Rectal smooth muscle tissue (tissue), 1 donor: ENCODE results near the gene MAGEA10.
"Not testable (repeated sequence)": the region's sequence is repeated elsewhere in the genome, so short reads cannot be mapped to it uniquely, and the experiment has no call there.

Source experiments
- H3K27ac ChIP-seq: one replicate; pipeline ENCODE4 v1.7.0; 2013; ENCODE audit warnings: low read depth, low read length, inconsistent platforms
- H3K27me3 ChIP-seq: one replicate; pipeline ENCODE4 v1.7.0; 2013; ENCODE audit warnings: low read length; ENCODE audit not compliant: control insufficient read depth, insufficient read depth
- H3K36me3 ChIP-seq: one replicate; pipeline ENCODE4 v1.7.0; 2013; ENCODE audit warnings: low read length; ENCODE audit not compliant: control insufficient read depth, insufficient read depth
- H3K4me1 ChIP-seq: one replicate; pipeline ENCODE4 v1.7.0; 2013; ENCODE audit warnings: low read length; ENCODE audit not compliant: control insufficient read depth, insufficient read depth
- H3K4me3 ChIP-seq: one replicate; pipeline ENCODE4 v1.7.0; 2013; ENCODE audit warnings: low read length
- H3K9ac ChIP-seq: one replicate; pipeline ENCODE4 v1.7.0; 2013; ENCODE audit warnings: low read length

Gene MAGEA10

DNA sequence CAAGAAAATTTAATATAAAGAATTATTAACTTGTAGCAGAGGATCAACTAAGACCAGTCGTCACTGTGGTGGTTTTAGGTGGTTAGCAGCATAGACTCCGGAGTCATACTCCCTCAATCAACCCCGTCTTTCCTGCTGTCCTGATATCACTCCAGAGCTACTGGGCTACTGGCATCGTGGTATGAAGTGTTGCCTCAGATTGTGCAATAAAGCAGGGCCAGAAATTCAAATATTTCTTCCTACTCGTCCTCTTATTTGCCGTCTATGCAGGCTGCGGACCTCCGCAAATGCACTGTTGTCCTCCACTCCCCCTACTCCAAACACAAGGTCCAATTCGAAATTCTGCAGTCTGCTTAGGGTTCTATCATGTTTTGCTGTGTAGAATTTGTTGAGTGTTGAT, 1.2 kb upstream of the MAGEA10 start:
- Histone ChIP-seq H3K4me1 (no peaks in the 10 kb centered on the region), H3K27ac (no peak overlapping the region), H3K9ac (no peak overlapping the region), H3K27me3 (no peaks in the 10 kb centered on the region), H3K36me3 (no peaks in the 10 kb centered on the region), H3K4me3 (no peak overlapping the region)

DNA sequence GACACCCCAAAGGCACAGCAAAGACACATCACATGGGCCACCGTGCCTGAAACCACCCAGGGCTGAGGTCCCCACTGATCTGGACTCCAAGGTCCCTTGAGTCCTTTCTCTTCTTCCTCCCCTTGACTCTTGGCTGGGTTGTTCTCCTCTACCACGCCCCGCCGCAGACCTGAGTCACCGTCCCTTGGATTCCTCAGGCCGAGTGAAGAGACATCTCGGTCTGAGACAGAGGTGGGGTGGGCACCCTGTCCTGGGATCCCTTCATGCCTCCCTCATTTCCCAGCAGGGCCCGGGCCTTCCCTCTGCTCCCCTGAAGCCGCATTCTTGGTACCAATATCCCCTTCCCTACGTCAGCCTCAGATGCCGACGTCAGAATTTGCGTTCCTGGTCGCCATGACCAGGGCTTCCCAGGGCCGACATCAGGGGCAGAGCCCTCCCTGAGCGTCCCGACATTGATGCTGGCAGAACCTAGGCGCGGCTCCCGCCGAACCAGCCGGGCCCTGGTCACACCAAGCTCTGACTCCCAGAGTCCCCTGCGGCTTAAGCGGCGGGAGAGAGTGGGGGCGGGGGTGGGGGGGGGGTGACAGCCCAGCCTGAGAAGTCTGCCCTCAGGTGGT, 498 bp downstream of the MAGEA10 start:
- Histone ChIP-seq H3K36me3 (no peaks in the 10 kb centered on the region), H3K4me3 (no peak overlapping the region), H3K4me1 (no peaks in the 10 kb centered on the region), H3K27me3 (no peaks in the 10 kb centered on the region), H3K27ac (no peak overlapping the region), H3K9ac (no peak overlapping the region)

DNA sequence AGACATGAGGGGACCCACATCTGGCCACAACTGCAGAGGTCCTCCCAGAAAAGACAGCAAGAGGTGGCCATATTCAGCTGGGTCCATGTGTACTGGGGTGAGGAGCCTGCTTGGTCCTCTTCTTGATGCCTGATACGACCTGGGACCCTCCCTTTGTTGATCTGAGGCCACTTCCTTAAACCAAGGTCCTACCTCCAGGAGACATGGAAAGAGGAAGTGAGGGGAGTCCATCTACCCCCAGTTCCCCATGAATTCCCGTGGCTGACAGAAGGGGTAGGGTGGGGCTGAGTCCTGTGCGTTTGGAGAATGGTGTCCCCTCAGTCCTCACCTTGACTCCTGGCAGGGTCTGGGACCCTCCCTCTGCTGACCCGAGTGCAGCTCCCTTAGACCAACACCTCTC, 2.1 kb downstream of the MAGEA10 start:
- H3K36me3 ChIP-seq = no peaks in the 10 kb centered on the region
- H3K4me3 ChIP-seq = no peak overlapping the region
- no peaks in the 10 kb centered on the region for H3K27me3 ChIP-seq
- H3K27ac ChIP-seq = no peak overlapping the region
- no peak overlapping the region for H3K9ac ChIP-seq
- H3K4me1 ChIP-seq = no peaks in the 10 kb centered on the region

DNA sequence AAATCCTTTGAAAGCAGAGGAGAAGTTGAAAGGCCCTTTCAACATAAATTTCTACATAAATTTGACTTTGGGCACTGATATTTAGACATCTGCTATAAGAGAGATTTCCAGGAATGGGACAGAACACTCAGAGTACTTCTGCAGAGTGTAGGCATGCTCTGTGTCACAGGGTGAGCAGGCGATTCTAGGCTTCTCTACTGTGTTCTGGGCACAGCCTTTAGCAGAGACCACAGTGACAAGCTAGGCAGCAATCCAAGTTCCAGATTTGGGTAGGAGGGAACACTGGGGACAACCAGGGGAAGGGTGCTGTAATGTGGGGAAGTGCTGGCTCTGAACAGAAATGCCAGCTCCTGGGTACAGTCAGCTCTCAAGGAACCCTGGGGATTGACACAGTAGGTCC, 6.9 kb downstream of the MAGEA10 start:
- Histone ChIP-seq H3K36me3 (no peaks in the 10 kb centered on the region), H3K9ac (no peak overlapping the region), H3K27ac (no peak overlapping the region), H3K27me3 (no peaks in the 10 kb centered on the region), H3K4me3 (no peak overlapping the region), H3K4me1 (no peaks in the 10 kb centered on the region)

DNA sequence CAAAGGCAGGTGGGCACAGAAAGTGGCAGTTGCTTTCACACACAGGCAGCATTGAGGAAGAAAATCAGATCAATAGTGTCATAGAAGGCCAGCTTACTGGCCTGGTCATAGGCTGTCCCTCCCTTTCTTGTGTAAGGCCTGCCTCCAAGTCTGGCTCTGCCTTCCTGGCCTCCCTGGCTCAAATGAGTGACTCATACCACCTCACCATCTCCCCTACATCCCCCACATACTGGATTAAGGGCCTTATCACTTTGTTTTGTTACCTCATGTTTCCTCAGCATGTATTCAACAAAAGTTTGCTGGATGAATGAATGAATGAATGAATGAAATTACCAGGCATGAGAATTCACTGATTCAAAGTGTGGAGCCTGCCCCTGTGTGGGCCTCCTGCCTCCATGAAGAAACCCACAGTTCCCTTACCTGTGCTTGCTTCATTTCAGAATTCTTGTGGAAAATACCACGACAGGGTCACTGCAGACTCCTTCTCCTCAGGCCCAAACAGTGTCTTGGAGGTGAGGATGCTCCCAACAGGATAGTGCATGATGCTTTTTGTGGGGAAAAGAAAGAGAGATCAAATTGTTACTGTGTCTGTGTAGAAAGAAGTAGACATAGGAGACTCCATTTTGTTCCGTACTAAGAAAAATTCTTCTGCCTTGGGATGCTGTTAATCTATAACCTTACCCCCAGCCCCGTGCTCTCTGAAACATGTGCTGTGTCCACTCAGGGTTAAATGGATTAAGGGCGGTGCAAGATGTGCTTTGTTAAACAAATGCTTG, 9.1 kb downstream of the MAGEA10 start:
- H3K9ac ChIP-seq, H3K36me3 ChIP-seq, H3K4me3 ChIP-seq, H3K4me1 ChIP-seq, H3K27me3 ChIP-seq, H3K27ac ChIP-seq: not testable (repeated sequence)

DNA sequence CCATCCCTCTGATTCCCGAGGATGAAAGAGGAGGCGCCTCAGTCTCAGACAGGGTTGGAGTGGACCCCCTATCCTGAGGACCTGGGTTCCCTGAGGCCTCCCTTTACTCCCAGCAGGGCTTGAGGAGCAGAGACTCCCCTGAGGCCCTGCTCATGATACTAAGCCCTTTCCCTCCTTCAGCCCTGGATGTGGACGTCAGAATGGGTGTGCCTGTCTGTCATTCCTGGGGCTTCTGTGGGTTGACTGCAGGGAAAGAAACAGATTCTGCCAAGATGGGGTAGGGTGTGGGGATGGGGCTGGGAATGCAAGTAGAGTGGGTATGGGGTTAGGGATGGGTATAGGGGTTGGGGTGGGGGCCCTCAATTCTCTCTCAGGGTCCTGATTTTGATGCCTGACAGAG, 21.1 kb downstream of the MAGEA10 start:
- no peak overlapping the region for H3K9ac ChIP-seq
- no peak overlapping the region for H3K27ac ChIP-seq
- H3K27me3 ChIP-seq = no peaks in the 10 kb centered on the region
- H3K4me3 ChIP-seq = no peak overlapping the region
- no peaks in the 10 kb centered on the region for H3K4me1 ChIP-seq
- H3K36me3 ChIP-seq = no peaks in the 10 kb centered on the region

DNA sequence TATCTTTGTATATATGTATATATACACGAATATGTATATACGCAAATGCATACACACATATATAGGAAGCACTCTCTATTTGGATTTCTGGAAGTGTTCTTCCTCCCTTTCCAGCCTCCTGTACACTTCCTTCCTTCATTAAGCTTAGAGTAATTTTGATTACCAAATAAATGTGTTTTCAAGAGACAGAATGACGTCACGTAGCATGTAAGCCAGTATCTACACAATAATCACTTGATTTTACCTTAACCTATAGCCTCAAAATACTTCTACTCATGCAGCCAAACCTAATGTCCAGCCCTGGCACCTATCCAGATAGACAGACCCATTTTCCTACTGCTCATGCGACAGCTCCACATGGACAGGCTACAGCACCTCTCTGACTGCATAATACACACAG, 29.9 kb downstream of the MAGEA10 start:
- Histone ChIP-seq H3K27me3 (no peaks in the 10 kb centered on the region), H3K9ac (no peak overlapping the region), H3K4me1 (no peaks in the 10 kb centered on the region), H3K27ac (no peak overlapping the region), H3K36me3 (no peaks in the 10 kb centered on the region), H3K4me3 (no peak overlapping the region)

DNA sequence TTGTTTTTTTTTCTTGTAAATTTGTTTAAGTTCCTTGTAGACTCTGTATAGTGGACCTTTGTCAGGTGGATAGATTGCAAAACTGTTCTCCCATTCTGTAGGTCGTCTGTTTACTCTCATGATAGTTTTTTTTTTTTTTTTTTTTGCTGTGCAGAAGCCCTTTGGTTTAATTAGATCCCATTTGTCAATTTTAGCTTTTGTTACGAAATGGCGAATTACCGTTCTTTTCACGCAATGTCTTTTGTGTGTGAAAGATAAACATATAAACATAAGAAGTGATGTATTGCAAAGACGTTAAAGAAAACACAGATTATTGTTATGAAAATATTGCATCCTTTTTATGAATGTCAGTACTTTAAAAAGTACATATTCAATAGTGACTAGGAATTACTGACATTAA, 34.5 kb downstream of the MAGEA10 start:
- no peak overlapping the region for H3K4me3 ChIP-seq
- no peak overlapping the region for H3K27ac ChIP-seq
- H3K36me3 ChIP-seq = no peaks in the 10 kb centered on the region
- H3K4me1 ChIP-seq = no peaks in the 10 kb centered on the region
- no peak overlapping the region for H3K9ac ChIP-seq
- H3K27me3 ChIP-seq = no peaks in the 10 kb centered on the region

DNA sequence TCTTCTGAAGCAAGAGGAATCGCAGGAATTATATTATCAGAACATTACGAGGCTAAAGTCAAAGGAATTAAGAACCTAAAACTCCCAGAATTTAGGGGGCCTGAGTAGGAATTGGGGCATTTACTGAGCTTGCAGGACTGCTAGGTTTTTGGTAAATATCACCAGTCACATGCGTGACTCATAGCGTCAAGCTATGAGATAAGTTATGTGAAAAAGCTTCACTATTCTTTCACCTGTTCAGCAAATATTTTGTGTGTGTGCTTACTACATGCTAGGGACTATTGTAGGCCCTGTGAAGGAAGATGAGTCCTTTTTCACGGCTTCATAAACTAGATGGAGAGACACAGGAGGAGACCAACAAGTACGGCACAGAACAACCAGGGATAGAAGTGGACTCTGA, 52.2 kb downstream of the MAGEA10 start:
- Histone ChIP-seq H3K9ac (no peak overlapping the region), H3K36me3 (no peaks in the 10 kb centered on the region), H3K27ac (no peak overlapping the region), H3K4me3 (no peak overlapping the region), H3K27me3 (no peaks in the 10 kb centered on the region), H3K4me1 (no peaks in the 10 kb centered on the region)
